ENCODE data around the gene SLC52A3.

DNA sequence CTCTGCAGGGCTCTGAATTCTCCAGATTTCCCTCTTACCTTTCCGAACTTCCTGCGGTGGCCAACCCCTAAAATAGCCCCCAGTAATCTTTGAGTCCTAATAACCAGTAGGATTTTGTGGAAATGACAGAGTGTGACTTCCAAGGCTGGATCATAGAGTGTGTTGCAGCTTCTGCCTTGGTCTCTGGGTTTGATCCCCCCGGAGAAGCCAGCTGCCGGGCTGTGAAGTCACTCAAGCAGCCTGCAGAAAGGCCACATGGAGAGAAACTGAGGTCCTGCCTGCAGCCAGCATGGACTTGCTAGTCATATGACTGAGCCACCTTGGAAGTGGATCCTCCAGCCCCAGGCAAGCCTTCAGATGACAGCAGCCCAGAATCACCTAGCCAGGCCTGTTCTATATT, 46.4 kb downstream of the SLC52A3 start:
- TF ChIP-seq, protein P1, sequence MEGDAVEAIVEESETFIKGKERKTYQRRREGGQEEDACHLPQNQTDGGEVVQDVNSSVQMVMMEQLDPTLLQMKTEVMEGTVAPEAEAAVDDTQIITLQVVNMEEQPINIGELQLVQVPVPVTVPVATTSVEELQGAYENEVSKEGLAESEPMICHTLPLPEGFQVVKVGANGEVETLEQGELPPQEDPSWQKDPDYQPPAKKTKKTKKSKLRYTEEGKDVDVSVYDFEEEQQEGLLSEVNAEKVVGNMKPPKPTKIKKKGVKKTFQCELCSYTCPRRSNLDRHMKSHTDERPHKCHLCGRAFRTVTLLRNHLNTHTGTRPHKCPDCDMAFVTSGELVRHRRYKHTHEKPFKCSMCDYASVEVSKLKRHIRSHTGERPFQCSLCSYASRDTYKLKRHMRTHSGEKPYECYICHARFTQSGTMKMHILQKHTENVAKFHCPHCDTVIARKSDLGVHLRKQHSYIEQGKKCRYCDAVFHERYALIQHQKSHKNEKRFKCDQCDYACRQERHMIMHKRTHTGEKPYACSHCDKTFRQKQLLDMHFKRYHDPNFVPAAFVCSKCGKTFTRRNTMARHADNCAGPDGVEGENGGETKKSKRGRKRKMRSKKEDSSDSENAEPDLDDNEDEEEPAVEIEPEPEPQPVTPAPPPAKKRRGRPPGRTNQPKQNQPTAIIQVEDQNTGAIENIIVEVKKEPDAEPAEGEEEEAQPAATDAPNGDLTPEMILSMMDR (conservative IDR thresholded peaks at IDR 0.05) = no peak
- TF ChIP-seq ZFX (IDR thresholded peaks at IDR 0.05) = no peak
